SJCRH30 (cell line): ENCODE measurements around the gene PLCXD3. TPM values are rescaled to one million over a fixed set of nuclear protein-coding genes. Genes with fewer than 3 reads are reported as not detected.
"Not testable (repeated sequence)": the region's sequence is repeated elsewhere in the genome, so short reads cannot be mapped to it uniquely, and the experiment has no call there.

Experiments
- DNase-seq, 2 experiments: peaks; one replicate each; pipeline ENCODE4 v3.0.0-alpha.2; 2015 to 2020
- H3K27ac ChIP-seq: fragments of 250-450 bp; sonication (Bioruptor Pico); 2 replicates; pipeline ENCODE4 v1.5.1; 2020; ENCODE audit warnings: mild to moderate bottlenecking, moderate library complexity
- H3K27me3 ChIP-seq: fragments of 250-450 bp; sonication (Bioruptor Pico); 2 replicates; pipeline ENCODE4 v1.5.1; 2020; ENCODE audit warnings: mild to moderate bottlenecking, moderate library complexity
- H3K36me3 ChIP-seq: fragments of 250-450 bp; sonication (Bioruptor Pico); 2 replicates; pipeline ENCODE4 v1.5.1; 2020; ENCODE audit warnings: mild to moderate bottlenecking, moderate library complexity
- H3K4me1 ChIP-seq: fragments of 250-450 bp; sonication (Bioruptor Pico); 2 replicates; pipeline ENCODE4 v1.5.1; 2020; ENCODE audit warnings: mild to moderate bottlenecking, moderate library complexity
- H3K4me3 ChIP-seq: fragments of 250-450 bp; sonication (Bioruptor Pico); 2 replicates; pipeline ENCODE4 v1.5.1; 2020; ENCODE audit warnings: mild to moderate bottlenecking, moderate library complexity
- H3K9me3 ChIP-seq: fragments of 250-450 bp; sonication (Bioruptor Pico); replicated peaks from 2 replicates; pipeline ENCODE4 v1.5.1; 2020; ENCODE audit warnings: mild to moderate bottlenecking, moderate library complexity
- total RNA-seq: library from RNA; depleted of rRNA; stranded (reverse); fragments of >200 nt; shearing (Covaris generic); gene quantifications from 2 replicates; pipeline ENCODE4 v1.2.3, GENCODE V29; 2014

The PLCXD3 gene
- total RNA-seq, 1 experiment from 2014 or later: not detected

DNA sequence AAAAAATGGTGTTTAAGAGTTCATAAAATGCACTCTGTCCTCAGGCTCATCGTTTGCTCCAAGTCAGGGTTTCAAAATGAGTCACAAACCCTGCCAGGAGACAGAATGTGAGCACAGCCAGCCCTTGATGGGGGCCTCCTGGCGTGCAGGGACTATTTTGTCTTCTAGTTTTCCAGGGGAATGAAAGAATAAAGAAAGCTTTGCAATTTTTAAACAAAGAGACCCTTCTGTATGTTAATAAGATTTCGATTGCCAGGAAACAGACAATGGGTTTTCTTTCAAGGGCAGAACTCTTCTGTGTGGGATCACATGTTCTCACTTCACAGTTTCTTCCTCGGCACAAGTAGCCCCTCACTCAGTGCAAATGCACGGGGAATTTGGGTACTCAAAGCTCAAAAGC is 175.6 kb downstream of the PLCXD3 start:
- H3K4me1 ChIP-seq: no peaks in the 10 kb centered on the region
- H3K27ac ChIP-seq: no peak overlapping the region
- H3K36me3 ChIP-seq: no peaks in the 10 kb centered on the region
- DNase-seq: no peak
- no peak overlapping the region for H3K4me3 ChIP-seq
- no peaks in the 10 kb centered on the region for H3K27me3 ChIP-seq
- no peaks in the 10 kb centered on the region for H3K9me3 ChIP-seq

GRCh38 chr5:41334221-41334620 is 176.2 kb downstream of the PLCXD3 start:
- H3K9me3 ChIP-seq: no peaks in the 10 kb centered on the region
- no peak overlapping the region for H3K4me3 ChIP-seq
- H3K27me3 ChIP-seq: no peaks in the 10 kb centered on the region
- no peak overlapping the region for H3K27ac ChIP-seq
- H3K36me3 ChIP-seq: no peaks in the 10 kb centered on the region
- no peaks in the 10 kb centered on the region for H3K4me1 ChIP-seq
- DNase-seq: no peak

DNA sequence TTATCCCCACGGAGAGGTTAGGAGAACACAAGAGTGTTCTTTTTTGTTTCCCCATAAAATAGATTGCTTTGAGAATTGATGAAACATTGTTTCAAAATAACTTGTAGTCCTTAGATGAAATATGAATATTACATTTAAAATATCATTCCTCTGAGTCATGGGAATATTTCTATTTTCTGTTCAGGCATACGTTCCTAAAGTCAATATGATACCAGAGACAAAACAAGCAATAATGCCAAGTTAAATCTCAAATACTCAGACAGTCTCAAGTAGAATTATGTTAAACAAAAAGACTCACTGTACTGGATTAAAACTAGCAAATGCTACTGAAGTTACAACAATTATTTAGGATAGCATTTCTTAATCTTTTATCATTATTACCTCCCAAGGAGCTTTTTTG is 185.3 kb downstream of the PLCXD3 start:
- no peak for DNase-seq
- H3K27ac ChIP-seq: no peak overlapping the region
- H3K9me3 ChIP-seq: 0 out of 2 replicates have a peak, but pooled peaks cover 2% of the 10 kb centered on the region
- no peaks in the 10 kb centered on the region for H3K4me1 ChIP-seq
- H3K4me3 ChIP-seq: no peak overlapping the region
- no peaks in the 10 kb centered on the region for H3K36me3 ChIP-seq
- no peaks in the 10 kb centered on the region for H3K27me3 ChIP-seq

DNA sequence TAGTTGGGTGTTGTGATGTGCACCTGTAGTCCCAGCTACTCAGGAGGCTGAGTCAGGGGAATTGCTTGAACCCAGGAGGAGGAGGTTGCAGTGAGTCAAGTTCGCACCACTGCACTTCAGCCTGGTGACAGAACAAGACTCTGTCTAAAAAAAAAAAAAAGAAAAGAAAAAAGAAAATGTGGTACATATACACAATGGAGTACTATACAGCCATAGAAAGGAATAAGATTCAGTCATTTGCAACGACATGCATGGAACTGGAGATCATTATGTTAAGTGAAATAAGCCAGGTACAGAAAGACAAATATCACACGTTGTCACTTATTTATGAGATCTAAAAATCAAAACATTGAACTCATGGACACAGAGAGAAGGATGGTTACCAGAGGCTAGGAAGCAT is 187.6 kb downstream of the PLCXD3 start:
- not testable (repeated sequence) for H3K4me1 ChIP-seq, H3K27me3 ChIP-seq, H3K4me3 ChIP-seq, DNase-seq, H3K9me3 ChIP-seq, H3K27ac ChIP-seq, H3K36me3 ChIP-seq

DNA sequence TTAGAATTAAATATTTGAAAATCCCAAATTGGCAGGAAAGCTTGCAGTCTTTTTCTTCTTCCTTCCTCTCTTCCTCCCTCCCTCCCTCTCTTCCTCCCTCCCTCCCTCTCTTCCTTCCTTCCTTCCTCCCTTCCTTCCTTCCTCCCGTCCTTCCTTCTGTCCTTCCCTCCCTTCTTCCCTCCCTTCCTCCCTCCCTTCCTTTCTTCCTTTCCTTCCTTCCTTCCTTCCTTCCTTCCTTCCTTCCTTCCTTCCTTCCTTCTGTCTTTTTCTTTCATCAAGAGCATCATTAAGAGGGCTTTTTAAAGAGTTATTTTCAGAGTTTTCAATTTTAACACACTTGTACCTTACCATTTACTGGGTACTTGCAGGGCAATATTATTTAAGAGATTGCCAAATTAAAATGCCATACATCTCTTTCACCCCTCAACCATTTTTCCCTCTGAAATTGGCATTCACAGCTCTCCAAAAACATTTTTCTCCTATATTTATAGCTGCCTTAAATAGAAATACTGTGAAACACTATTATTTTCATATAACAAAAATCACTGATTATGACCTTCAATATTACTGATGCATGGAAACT is 197.8 kb downstream of the PLCXD3 start:
- no peaks in the 10 kb centered on the region for H3K9me3 ChIP-seq
- H3K36me3 ChIP-seq: no peaks in the 10 kb centered on the region
- no peaks in the 10 kb centered on the region for H3K27me3 ChIP-seq
- H3K4me1 ChIP-seq: no peaks in the 10 kb centered on the region
- no peak overlapping the region for H3K27ac ChIP-seq
- H3K4me3 ChIP-seq: no peak overlapping the region
- DNase-seq: no peak

- Histone ChIP-seq H3K4me3 (no peak overlapping the region), H3K36me3 (no peaks in the 10 kb centered on the region), H3K9me3 (no peaks in the 10 kb centered on the region), H3K27ac (no peak overlapping the region), H3K4me1 (no peaks in the 10 kb centered on the region), H3K27me3 (no peaks in the 10 kb centered on the region)
- DNase-seq: no peak
These were observed 198.3 kb downstream of the PLCXD3 start for GRCh38 chr5:41312066-41312465.

DNA sequence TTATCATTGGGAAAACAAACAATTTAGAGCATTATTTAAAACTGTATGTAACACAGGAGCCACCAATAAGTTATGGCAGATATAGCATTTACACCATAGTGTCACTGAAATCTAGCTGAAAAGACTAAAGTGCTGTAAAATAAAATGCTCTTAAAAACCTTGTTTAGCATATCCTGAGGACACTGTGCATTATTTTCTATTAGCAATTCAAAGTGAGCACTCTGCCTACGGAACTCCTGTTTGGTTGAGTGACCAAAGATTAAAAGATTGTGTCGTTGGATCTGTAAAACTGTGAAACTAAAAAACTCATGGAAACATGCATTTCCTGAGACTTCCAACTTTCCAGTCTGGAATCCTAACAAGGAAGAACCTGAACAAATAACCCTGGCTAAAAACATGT is 201.1 kb downstream of the PLCXD3 start:
- no peak for DNase-seq
- Histone ChIP-seq H3K27ac (no peak overlapping the region), H3K9me3 (no peaks in the 10 kb centered on the region), H3K36me3 (no peaks in the 10 kb centered on the region), H3K4me3 (no peak overlapping the region), H3K27me3 (no peaks in the 10 kb centered on the region), H3K4me1 (no peaks in the 10 kb centered on the region)

DNA sequence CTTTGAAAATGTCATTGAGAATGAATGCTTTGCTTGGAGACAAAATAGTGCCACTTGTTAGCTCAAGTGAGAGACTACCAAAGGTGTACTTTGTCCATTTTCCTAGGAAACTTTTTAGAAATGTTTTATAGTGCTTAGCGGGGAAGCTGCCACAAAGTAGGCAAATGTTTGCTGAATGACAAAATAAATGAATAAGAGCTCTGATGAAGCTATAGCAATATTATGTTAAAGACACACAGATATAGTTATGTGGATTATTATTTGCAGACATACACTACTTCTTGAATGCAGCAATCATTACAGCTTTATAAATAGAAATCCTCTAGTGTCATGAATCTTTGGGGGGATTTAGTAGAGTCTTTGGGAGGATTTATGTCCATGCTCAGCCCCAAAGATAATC is 204.4 kb downstream of the PLCXD3 start:
- H3K27me3 ChIP-seq: no peaks in the 10 kb centered on the region; the same call in 1 of the 2 replicates
- DNase-seq: no peak
- H3K9me3 ChIP-seq: no peaks in the 10 kb centered on the region
- H3K36me3 ChIP-seq: no peaks in the 10 kb centered on the region
- no peak overlapping the region for H3K27ac ChIP-seq
- no peak overlapping the region for H3K4me3 ChIP-seq
- no peaks in the 10 kb centered on the region for H3K4me1 ChIP-seq

DNA sequence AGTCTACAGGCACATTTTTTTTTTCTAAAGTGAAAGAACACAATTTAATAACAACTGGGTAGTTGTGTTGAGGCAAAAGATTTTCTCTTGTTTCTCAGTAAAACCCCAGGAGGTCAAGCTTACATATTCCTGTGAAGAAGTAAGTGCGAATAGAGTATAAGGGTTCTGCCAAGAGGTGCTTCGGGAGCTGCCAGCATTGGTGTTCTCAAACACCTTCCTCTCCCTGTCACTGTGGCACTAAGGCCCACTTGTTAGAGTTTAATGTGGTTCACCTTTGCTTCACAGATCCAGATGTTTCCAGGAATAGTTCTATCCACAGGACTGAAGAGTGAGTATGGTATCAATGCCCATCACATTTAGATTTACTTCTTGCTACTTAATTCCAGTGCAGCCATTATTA is 205.3 kb downstream of the PLCXD3 start:
- Histone ChIP-seq H3K36me3 (no peaks in the 10 kb centered on the region), H3K4me1 (no peaks in the 10 kb centered on the region), H3K27ac (no peak overlapping the region), H3K27me3 (no peaks in the 10 kb centered on the region; the same call in 1 of the 2 replicates), H3K9me3 (no peaks in the 10 kb centered on the region), H3K4me3 (no peak overlapping the region)
- no peak for DNase-seq

DNA sequence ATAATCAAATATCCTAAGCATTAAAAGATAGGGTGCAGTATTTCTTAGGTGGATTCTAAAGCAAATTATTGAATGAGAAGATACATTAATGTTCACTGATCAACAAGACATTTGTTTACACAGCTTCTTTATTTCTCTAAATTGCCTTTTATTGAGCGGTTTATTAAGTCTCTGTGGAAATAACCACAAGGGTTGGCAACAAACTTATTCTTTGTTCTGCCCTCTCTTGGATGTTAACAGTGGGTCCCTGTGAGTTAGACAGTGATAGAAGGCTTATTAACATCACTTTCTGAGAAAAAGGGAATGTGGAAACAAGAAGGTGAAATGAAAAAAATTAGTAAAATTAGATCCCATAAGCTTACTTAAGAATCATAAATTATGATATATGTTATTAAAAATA is 214.3 kb downstream of the PLCXD3 start:
- H3K27ac ChIP-seq: no peak overlapping the region
- H3K4me1 ChIP-seq: no peaks in the 10 kb centered on the region
- H3K36me3 ChIP-seq: no peaks in the 10 kb centered on the region
- peaks cover 4% of the 10 kb centered on the region; the same call in 1 of the 2 replicates for H3K27me3 ChIP-seq
- no peaks in the 10 kb centered on the region for H3K9me3 ChIP-seq
- DNase-seq: no peak
- no peak overlapping the region for H3K4me3 ChIP-seq

GRCh38 chr5:41291323-41291722 is 219.1 kb downstream of the PLCXD3 start:
- no peak overlapping the region for H3K4me3 ChIP-seq
- H3K27ac ChIP-seq: no peak overlapping the region
- H3K9me3 ChIP-seq: no peaks in the 10 kb centered on the region
- no peaks in the 10 kb centered on the region for H3K36me3 ChIP-seq
- H3K27me3 ChIP-seq: peaks cover 4% of the 10 kb centered on the region; the same call in 1 of the 2 replicates
- no peaks in the 10 kb centered on the region for H3K4me1 ChIP-seq
- no peak for DNase-seq

DNA sequence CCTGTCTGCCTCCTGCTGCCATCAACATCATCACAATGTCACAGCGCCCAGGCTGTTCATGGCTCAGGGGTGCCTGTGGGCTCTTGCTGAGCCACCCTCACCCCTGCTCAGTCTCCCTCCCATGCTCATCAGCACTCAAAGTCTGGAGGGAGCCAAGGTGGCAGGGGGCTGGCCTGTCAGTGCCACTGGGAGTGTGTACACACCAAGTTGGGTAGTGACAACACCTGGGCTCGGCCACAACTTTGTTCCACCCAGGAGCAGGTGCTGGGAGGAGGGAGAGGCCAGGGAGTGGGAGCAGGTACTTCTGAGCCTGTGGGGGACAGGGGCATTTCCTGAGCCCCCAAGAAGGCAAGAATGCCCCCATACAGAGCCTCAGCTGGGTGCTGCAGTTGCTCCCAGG is 219.6 kb downstream of the PLCXD3 start:
- no peak for DNase-seq
- Histone ChIP-seq H3K4me3 (no peak overlapping the region), H3K27me3 (peaks cover 4% of the 10 kb centered on the region; the same call in 1 of the 2 replicates), H3K9me3 (no peaks in the 10 kb centered on the region), H3K36me3 (no peaks in the 10 kb centered on the region), H3K4me1 (no peaks in the 10 kb centered on the region), H3K27ac (no peak overlapping the region)

- no peak for DNase-seq
These were observed 220.4 kb downstream of the PLCXD3 start for GRCh38 chr5:41289970-41290464.

DNA sequence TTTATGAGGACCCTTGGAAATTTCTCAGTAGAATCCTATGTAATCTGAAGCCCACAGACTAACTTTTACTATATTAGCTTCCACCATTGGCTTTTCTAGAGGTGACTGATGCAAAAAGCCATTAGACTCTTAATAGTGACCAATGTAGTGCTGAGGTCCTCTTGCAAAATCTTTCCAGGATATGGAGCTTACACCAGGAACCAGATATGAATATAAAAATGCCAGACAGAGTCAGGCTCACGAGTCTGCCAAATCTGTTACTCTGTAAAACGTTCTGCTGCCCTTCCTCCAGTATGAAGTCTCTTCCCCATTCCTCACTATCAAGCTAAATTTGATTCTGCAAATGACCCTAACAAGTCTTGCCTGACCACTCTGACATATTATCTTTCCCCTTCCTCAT is 223.7 kb downstream of the PLCXD3 start:
- DNase-seq: no peak
- no peaks in the 10 kb centered on the region for H3K36me3 ChIP-seq
- no peak overlapping the region for H3K27ac ChIP-seq
- no peaks in the 10 kb centered on the region for H3K4me1 ChIP-seq
- H3K4me3 ChIP-seq: no peak overlapping the region
- H3K9me3 ChIP-seq: no peaks in the 10 kb centered on the region
- no peaks in the 10 kb centered on the region; the same call in 1 of the 2 replicates for H3K27me3 ChIP-seq

More at GRCh38 chr5:41289970-41290464, 220.4 kb downstream of the PLCXD3 start:
- H3K9me3 ChIP-seq: no peaks in the 10 kb centered on the region
- H3K36me3 ChIP-seq: no peaks in the 10 kb centered on the region
- no peak overlapping the region for H3K27ac ChIP-seq
- peaks cover under 1% of the 10 kb centered on the region; the same call in 1 of the 2 replicates for H3K27me3 ChIP-seq
- no peak overlapping the region for H3K4me3 ChIP-seq
- no peaks in the 10 kb centered on the region for H3K4me1 ChIP-seq

- Histone ChIP-seq H3K27ac (no peak overlapping the region), H3K4me3 (no peak overlapping the region), H3K9me3 (no peaks in the 10 kb centered on the region), H3K36me3 (no peaks in the 10 kb centered on the region), H3K4me1 (no peaks in the 10 kb centered on the region), H3K27me3 (no peaks in the 10 kb centered on the region)
- no peak for DNase-seq
These were observed 224.2 kb downstream of the PLCXD3 start for GRCh38 chr5:41286165-41286564.

DNA sequence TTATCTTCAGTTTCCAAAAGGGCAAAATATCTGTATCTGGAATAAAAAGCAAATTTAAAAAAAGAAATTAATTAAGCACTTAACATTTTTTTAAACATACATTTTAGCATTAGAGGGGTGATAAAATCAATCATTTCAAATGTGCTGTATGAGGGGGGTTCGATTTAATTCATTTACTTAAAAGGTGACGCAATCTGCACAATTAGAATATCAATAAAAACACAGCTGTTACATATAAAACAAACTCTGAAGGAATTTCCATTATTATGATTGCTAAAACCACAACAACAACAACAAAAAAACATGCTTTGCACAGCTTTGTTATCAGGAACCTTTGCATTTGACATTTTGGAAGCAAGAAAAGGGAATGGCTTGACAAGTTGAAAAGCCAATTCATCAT is 225.5 kb downstream of the PLCXD3 start:
- H3K9me3 ChIP-seq: no peaks in the 10 kb centered on the region
- H3K4me1 ChIP-seq: no peaks in the 10 kb centered on the region
- no peak overlapping the region for H3K27ac ChIP-seq
- H3K36me3 ChIP-seq: no peaks in the 10 kb centered on the region
- DNase-seq: no peak
- H3K4me3 ChIP-seq: no peak overlapping the region
- H3K27me3 ChIP-seq: no peaks in the 10 kb centered on the region
